Brain microvascular endothelial cell (primary cell): Measurements from ENCODE around the gene PIPOX.

Source experiments
- DNase-seq: peaks from one replicate; pipeline ENCODE4 v3.0.0-alpha.2; 2020
- H3K27ac ChIP-seq: fragments of 250-450 bp; sonication (Bioruptor Pico); 2 replicates; pipeline ENCODE4 v1.5.1; 2020; ENCODE audit warnings: mild to moderate bottlenecking, moderate library complexity
- H3K27me3 ChIP-seq: fragments of 250-450 bp; sonication (Bioruptor Pico); replicated peaks from 2 replicates; pipeline ENCODE4 v1.5.1; 2020; ENCODE audit warnings: mild to moderate bottlenecking
- H3K36me3 ChIP-seq: fragments of 250-450 bp; sonication (Bioruptor Pico); replicated peaks from 2 replicates; pipeline ENCODE4 v1.5.1; 2020; ENCODE audit warnings: mild to moderate bottlenecking
- H3K4me3 ChIP-seq: 2 replicates; pipeline ENCODE4 v1.5.1; 2011; ENCODE audit warnings: low read depth, mild to moderate bottlenecking, control low read depth, low read length, moderate library complexity
- in situ Hi-C: cut with HindIII; loops from 2 replicates; pipeline ENCODE4 v1.10.0; 2017; ENCODE audit warnings: low sequenced_read_pairs, low pct_ligation_motif_present
- TF ChIP-seq, protein P1 (sequence below): IDR thresholded peaks from 2 replicates; pipeline ENCODE4 v1.5.1; 2011; ENCODE audit warnings: low read depth, mild to moderate bottlenecking, moderate library complexity, low read length, control low read depth, inconsistent platforms; ENCODE audit errors: missing control alignments

PIPOX gene

DNA sequence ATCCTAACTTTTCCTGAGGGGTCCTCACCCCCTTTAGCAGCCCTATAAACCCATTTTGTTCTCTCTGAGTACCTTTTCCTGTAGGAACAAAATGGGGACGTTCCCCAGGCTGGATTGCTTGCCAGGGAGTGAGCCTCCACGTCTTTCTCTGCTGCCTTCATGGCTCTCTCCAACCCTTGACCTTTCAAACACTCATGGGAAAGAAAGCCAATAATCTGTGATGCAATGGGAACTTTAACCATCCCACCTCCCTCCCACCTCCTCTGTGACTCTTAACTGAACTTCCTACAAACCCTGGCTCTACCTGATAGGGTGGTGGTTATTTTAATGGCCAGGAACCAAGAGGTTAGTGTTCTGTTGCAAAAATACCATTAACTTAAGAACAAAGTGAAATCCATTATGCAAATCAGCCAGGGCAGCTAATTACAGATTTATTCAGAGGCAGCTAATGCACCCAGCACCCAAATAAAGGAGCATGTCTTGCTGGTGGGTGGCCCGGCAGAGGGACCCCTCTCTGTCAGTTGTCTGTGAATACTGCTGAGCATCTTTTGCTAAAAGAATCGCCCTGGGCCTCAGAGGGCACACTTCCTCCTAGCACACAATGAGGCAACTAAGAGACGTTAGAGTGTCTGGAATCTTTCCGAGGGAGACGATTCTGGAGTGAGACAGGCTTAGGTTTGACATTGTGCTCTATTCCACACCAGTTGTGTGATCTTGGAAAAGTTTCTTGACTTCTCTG is 3.0 kb downstream of the PIPOX start:
- TF ChIP-seq, protein P1, sequence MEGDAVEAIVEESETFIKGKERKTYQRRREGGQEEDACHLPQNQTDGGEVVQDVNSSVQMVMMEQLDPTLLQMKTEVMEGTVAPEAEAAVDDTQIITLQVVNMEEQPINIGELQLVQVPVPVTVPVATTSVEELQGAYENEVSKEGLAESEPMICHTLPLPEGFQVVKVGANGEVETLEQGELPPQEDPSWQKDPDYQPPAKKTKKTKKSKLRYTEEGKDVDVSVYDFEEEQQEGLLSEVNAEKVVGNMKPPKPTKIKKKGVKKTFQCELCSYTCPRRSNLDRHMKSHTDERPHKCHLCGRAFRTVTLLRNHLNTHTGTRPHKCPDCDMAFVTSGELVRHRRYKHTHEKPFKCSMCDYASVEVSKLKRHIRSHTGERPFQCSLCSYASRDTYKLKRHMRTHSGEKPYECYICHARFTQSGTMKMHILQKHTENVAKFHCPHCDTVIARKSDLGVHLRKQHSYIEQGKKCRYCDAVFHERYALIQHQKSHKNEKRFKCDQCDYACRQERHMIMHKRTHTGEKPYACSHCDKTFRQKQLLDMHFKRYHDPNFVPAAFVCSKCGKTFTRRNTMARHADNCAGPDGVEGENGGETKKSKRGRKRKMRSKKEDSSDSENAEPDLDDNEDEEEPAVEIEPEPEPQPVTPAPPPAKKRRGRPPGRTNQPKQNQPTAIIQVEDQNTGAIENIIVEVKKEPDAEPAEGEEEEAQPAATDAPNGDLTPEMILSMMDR, result no peak
- peaks cover 9% of the 10 kb centered on the region for H3K27me3 ChIP-seq
- H3K36me3 ChIP-seq, result no peaks in the 10 kb centered on the region
- in situ Hi-C loops, result no loop called here
- H3K27ac ChIP-seq, result no peak overlapping the region
- no peak for DNase-seq
- H3K4me3 ChIP-seq, result no peak overlapping the region

DNA sequence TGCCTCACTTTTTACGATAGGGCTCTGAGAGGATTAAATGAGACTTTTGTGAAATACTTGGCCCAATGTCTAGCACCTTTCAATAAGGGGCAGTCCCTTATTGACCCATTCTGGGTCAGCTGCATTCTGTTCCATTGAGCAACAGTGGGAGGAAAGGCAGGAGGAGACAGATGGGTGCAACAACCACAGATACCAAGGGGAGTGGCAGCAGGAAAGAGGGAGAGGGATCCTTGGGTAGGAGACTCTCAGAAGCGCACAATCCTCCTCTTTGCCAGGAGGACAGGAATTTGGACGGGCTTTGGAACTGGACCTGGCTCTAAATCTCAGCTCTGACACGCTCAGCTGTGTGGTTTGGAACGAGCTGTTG is 3.5 kb downstream of the PIPOX start:
- in situ Hi-C loops, result no loop called here
- TF ChIP-seq, protein P1, result no peak
- Histone ChIP-seq H3K36me3 (no peaks in the 10 kb centered on the region), H3K4me3 (no peak overlapping the region), H3K27ac (no peak overlapping the region), H3K27me3 (peaks cover 9% of the 10 kb centered on the region)
- no peak for DNase-seq

DNA sequence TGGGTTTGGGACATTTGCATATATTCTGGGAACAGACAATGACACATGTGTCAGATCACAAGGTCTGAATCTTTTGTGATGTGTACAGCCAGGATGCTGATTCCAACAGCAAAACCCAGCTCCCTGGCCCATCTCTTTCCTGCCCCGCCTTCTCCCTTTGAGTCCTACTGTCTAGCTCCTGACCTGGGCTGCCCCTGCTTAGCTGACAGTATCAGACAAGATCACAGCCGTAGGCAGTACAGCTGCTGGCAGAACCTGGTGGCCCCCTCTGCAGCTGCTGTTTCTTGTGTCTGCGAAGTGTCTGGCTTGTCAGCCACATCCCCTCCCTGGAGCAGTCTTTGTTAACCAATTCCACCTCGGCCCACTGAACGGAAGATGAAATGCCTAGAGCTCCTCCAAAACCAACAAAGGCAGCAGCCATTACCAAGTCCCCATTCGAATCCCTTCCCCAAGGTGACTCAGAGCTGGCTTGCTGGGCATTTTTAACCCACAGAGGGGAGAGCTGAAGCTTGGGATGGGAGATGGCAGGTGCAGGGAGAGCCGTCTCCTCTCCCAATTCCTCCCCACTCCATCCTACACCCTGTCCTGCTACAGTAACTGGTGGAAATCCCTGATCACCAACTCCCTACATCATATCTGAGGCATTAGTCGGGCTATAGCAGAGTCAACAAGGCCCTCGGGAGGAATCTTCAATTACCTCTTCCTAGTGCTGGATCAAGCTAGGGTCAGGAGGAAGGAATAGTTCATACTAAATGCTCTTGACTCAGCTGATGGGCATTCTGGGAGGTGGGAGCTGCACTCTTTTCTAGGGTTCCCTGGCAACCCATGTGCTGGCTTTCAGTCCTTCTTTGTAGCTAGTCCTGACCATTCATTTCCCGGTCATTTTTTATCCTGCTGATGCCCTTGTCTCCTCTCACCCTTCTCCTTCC is 5.8 kb downstream of the PIPOX start:
- TF ChIP-seq, protein P1, result no peak
- Histone ChIP-seq H3K27me3 (peaks cover 9% of the 10 kb centered on the region), H3K4me3 (no peak overlapping the region), H3K36me3 (no peaks in the 10 kb centered on the region), H3K27ac (no peak overlapping the region)
- in situ Hi-C loops, result no loop called here
- DNase-seq, result peak; percentile 5

DNA sequence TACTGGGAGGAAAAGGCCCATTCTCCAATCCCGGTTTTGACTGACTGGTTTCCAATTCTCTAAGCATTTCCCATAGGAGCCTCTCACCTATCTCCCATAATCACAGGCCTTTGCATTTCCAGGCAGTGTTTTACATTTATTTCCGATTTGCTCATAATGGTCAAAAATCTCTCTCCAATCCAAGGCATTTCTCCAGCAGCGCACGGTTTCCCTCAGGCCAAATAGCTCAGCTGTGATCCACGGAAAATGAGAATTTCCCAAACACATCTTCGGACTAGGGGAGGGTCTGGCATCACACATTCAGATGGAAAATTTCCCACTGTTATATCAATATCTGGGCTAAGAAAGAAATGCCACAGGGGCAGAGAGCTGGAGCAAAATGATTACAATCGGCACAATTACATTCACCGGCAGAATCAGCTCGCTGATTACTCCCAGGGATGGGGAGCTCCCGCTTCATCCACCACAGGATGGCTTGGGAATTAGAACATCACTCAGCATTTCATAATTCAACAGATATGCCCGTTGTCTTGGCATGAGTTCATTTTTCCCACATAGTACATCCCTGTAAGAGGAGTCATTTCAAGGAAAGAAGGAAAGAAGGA is 6.7 kb downstream of the PIPOX start:
- Histone ChIP-seq H3K4me3 (no peak overlapping the region), H3K36me3 (no peaks in the 10 kb centered on the region), H3K27me3 (peaks cover 9% of the 10 kb centered on the region), H3K27ac (no peak overlapping the region)
- in situ Hi-C loops, result no loop called here
- no peak for DNase-seq
- TF ChIP-seq, protein P1, result no peak

DNA sequence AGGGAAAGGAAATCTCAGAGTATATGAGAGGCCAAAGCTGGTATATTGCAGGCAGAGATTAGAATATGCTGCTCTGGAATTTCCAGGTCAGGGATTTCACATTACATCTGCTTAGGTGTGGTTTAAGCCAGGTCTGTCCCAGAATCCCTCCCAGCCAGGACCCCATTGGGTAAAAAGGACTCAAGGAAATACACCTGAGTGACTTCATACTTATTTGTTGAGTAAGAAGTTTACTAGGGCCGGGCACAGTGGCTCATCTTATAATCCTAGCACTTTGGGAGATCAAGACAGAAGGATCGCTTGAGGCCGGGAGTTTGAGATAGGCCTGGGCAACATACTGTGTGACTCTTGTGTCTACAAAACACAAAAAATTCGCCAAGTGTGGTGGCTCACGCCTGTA is 7.2 kb downstream of the PIPOX start:
- no peak overlapping the region for H3K27ac ChIP-seq
- peaks cover 9% of the 10 kb centered on the region for H3K27me3 ChIP-seq

More for the DNA sequence above, 7.2 kb downstream of the PIPOX start:
- no peak overlapping the region for H3K4me3 ChIP-seq
- H3K36me3 ChIP-seq, result no peaks in the 10 kb centered on the region
- DNase-seq, result no peak
- in situ Hi-C loops, result no loop called here
- TF ChIP-seq, protein P1, result no peak
